HG03457 (cell line): ENCODE results near the gene SNX12.
"Not testable (repeated sequence)": the region's sequence is repeated elsewhere in the genome, so short reads cannot be mapped to it uniquely, and the experiment has no call there.

Experiments used
- ATAC-seq: cut with Tn5 transposase; IDR thresholded peaks from one replicate; pipeline ENCODE4 v1.9.1; 2021; ENCODE audit warnings: moderate number of reproducible peaks; ENCODE audit not compliant: unreplicated experiment

SNX12 gene

GRCh38 chrX:71095033-71095432 lies 26.9 kb upstream of the SNX12 start:
- no peak for ATAC-seq

- no peak for ATAC-seq
Measured at GRCh38 chrX:71091263-71091662, 23.1 kb upstream of the SNX12 start.

GRCh38 chrX:71085900-71086299 lies 17.8 kb upstream of the SNX12 start:
- no peak for ATAC-seq

- no peak for ATAC-seq
Measured at GRCh38 chrX:71082822-71083221, 14.7 kb upstream of the SNX12 start.

- no peak for ATAC-seq
Measured at GRCh38 chrX:71082124-71082647, 14.1 kb upstream of the SNX12 start.

- ATAC-seq: no peak
Measured at GRCh38 chrX:71081330-71082123, 13.4 kb upstream of the SNX12 start.

GRCh38 chrX:71070531-71070930 lies 2.4 kb upstream of the SNX12 start:
- no peak for ATAC-seq

GRCh38 chrX:71067712-71068043 lies 456 bp downstream of the SNX12 start:
- no peak for ATAC-seq

- ATAC-seq: no peak
Measured at GRCh38 chrX:71067089-71067488, 1.0 kb downstream of the SNX12 start.

- ATAC-seq: no peak
Measured at GRCh38 chrX:71060127-71060526, 8.0 kb downstream of the SNX12 start.

- no peak for ATAC-seq
Measured at GRCh38 chrX:71057848-71058530, 10.1 kb downstream of the SNX12 start.

GRCh38 chrX:71056867-71057266 lies 11.3 kb downstream of the SNX12 start:
- ATAC-seq: no peak

- no peak for ATAC-seq
Measured at GRCh38 chrX:71053217-71053621, 14.9 kb downstream of the SNX12 start.

- no peak for ATAC-seq
Measured at GRCh38 chrX:71052721-71053120, 15.4 kb downstream of the SNX12 start.

GRCh38 chrX:71047891-71048290 lies 20.2 kb downstream of the SNX12 start:
- not testable (repeated sequence) for ATAC-seq

GRCh38 chrX:71017396-71017939 lies 50.7 kb downstream of the SNX12 start:
- no peak for ATAC-seq
